Stimulated activated CD8-positive, alpha-beta memory T cell treated with anti-CD3 and anti-CD28 coated beads, Interleukin-4, amount 100 ng/mL, for 4 hours (primary cell): ENCODE results near the gene SETDB2.

Experiments used
- DNase-seq, 2 donors: peaks; one replicate each; pipeline ENCODE4 v3.0.0-alpha.2; 2020; ENCODE audit warnings: low read depth in 2 of 2, low spot score in 1 of 2

Gene SETDB2

GRCh38 chr13:49428041-49428763, 15.9 kb upstream of the SETDB2 start:
- no peak for DNase-seq

GRCh38 chr13:49429121-49429520, 15.0 kb upstream of the SETDB2 start:
- no peak for DNase-seq

GRCh38 chr13:49435992-49436391, 8.1 kb upstream of the SETDB2 start:
- DNase-seq, result no peak

- no peak for DNase-seq
Observed at GRCh38 chr13:49436890-49437289, 7.2 kb upstream of the SETDB2 start.

- DNase-seq, result no peak
Observed at GRCh38 chr13:49437705-49438104, 6.4 kb upstream of the SETDB2 start.

GRCh38 chr13:49439609-49440008, 4.5 kb upstream of the SETDB2 start:
- DNase-seq, result no peak

GRCh38 chr13:49441312-49441711, 2.8 kb upstream of the SETDB2 start:
- DNase-seq, result no peak

- DNase-seq, result no peak
Observed at GRCh38 chr13:49441846-49442245, 2.2 kb upstream of the SETDB2 start.

- no peak for DNase-seq
Observed at GRCh38 chr13:49443357-49443703, 744 bp upstream of the SETDB2 start.

- DNase-seq, result no peak
Observed at GRCh38 chr13:49444524-49445395, 686 bp downstream of the SETDB2 start.

GRCh38 chr13:49446473-49446872, 2.4 kb downstream of the SETDB2 start:
- no peak for DNase-seq

GRCh38 chr13:49448753-49449152, 4.7 kb downstream of the SETDB2 start:
- DNase-seq, result no peak

GRCh38 chr13:49450105-49450819, 6.2 kb downstream of the SETDB2 start:
- DNase-seq, result no peak

GRCh38 chr13:49452725-49453457, 8.8 kb downstream of the SETDB2 start:
- no peak for DNase-seq

- no peak for DNase-seq
Observed at GRCh38 chr13:49453465-49453864, 9.4 kb downstream of the SETDB2 start.

GRCh38 chr13:49454388-49455006, 10.4 kb downstream of the SETDB2 start:
- DNase-seq, result no peak

- DNase-seq, result no peak
Observed at GRCh38 chr13:49455007-49455398, 10.9 kb downstream of the SETDB2 start.

- DNase-seq, result no peak
Observed at GRCh38 chr13:49456156-49456555, 12.1 kb downstream of the SETDB2 start.

GRCh38 chr13:49457221-49457620, 13.1 kb downstream of the SETDB2 start:
- DNase-seq, result no peak

- no peak for DNase-seq
Observed at GRCh38 chr13:49459580-49459979, 15.5 kb downstream of the SETDB2 start.

- DNase-seq, result no peak
Observed at GRCh38 chr13:49464085-49464484, 20.0 kb downstream of the SETDB2 start.
